HL-60/S4 treated with retinoic acid at 250 ng/mL for 4 days and 3 days (cell line): ENCODE data around the gene CPVL.

ENCODE experiments used
- in situ Hi-C: fragments of 300-500 bp; cut with MboI; formaldehyde crosslinking; loops from 2 replicates; pipeline ENCODE4 v1.7.0; 2022; ENCODE audit warnings: low sequenced_read_pairs

CPVL gene

DNA sequence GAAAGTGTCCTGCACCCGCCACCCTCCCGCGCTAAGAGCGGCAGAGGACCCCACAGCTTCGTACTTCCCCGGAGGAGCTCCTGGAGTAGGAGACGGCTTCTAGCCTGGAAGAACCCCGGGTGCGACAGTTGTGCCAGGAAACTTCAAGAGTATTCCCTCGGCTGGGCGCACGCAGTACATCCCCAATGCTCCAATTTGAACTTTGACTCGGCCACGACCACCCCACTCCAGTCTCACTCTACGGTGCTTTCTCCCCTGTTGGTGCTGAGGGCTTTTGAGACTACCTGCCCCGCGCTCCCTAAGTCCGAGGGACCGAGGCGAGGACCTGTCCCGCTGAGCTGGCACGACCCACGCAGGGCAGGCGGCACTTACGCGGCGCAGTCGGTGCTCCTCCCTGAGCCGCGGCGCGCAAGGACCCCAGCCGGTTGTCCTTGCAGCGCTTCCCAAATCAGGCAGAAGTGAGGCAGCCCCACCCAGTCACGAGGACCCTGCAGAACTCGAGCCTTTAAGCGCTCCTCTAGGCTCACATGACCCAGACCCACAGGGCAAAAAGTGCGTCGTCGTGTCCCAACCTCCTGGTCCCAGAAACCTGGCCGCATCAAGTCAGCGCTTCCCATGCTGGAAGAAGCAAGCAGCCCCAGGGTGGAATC, at the start of gene CPVL:
Gene CPVL, minus strand, starts transcription at position 481 of the 650 bp plus-strand sequence. CDS start 25,476 bp downstream, outside the sequence.
- in situ Hi-C loops, result no loop called here

DNA sequence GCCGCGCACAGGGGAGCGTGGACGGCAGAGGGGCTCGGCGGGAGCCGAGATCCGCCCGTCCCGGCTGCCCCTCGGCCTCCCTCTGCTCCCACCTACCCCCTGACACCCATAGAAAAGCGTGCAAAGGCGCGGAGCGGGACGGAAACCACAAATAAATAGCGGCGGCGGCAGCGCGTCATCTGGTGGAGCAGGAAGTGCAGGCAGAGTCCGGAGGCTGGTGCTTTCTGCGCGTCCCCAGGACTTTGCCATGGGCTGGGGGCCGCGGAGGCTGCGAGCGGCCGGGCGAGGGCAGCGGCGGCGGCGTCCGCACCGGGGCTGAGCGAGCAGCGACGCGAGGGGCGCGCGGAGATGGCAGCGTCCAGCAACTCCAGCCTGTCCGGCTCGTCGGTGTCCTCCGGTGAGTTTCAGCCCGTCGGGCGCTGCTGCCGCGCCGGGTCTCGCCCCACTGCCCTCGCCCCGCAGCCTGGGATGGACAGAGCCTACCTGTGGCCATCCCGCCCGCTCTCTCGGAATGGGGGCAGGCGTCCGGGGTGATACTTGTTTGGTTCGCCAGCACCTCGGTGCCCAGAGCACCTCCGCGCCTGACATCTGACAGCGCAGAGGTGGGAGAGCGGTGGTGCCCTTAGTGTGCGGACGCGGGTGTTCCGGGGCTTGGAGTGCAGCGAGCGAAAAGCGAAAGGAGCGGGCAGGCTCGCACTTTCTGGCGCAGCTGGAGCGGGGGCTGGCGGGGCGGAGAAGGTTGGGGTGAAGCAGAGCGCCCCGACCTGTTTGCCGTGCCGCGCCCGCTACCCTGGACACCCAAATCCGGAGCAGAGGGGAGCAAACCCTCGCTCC, 48.5 kb upstream of the CPVL start, which contains the start of gene CHN2:
Gene CHN2, plus strand, starts transcription at position 182 of the 834 bp plus-strand sequence.
- in situ Hi-C loops, result no loop called here

DNA sequence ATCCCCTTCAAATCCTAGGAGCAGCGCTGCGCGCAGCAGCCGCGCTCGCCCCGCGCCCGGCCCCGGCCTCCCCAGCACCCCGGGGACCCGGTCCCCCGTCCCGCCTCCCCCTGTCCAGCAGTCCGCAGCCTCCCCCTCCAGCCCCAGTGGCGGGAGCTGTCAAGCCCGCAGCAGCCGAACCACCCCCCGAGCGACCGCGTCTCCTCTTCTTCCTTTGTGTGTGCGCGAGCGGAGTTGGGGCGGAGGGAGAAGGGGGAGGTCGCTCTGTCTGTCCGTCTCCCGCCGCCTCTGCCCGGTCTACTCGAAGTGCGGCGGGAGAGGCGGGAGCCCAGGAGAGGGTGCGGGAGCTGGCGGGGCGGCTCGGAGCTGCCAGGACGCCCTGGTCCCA, 47.9 kb upstream of the CPVL start:
- in situ Hi-C loops, result no loop called here

DNA sequence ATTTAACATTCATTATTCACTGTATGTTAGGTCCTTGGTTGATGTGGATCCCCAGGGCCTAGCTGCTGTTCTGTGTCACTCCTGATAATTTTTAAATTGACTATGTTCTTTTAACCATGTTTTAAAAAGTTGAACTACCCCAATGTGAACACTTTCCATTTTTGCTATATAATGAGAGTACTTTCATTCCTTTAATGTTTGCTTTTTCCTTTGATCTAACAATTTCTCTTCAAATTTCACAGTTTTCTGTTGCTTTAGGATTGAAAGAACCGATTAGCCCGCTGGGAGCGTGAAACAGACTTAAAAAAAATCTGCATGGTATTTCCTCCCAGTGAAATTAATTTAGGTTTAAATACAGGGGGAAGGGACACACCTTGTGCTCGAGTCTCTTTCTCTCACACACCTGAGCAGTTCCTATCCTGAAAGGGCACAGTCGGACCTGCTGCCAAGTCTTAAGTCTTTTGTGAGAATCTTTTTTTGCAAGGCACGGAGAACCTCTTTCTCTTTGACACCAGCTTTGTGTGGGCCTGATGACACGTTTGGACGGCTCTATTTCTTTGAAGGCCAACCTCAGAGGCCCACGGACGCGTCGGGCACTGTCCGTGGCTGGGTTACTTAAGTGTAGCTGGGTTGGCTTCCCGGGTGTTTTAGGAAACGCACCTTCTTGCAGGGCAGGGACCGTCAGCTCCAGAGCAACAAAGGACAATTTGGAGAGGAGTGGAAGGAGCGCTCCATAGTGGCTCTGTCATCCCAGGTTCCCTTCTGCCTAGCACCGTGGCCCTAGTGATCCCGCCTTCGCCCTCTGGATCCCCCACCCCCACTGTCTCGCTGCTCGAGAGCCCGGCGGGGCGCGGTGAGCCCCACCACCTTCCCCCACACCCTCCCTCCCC, 47.2 kb upstream of the CPVL start:
- in situ Hi-C loops, result no loop called here

DNA sequence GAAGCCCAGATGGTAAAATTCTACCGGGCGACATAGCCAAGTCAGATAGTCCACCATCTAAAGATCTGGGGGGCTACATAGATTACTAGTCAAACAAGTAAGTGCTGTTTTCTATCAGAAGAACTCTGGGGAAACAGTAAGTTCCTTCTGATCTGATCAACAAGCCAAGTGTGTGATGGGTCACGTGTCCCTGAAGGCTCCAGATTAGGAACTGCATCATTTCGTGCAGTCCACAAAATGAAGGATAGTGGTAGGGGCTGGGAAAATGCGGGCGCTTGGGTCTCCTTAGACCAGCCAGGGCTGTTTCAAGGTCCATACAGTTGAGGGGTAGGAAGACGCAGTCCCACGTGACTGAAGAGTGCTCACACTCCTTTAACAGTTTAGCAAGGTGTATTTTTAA, 46.5 kb upstream of the CPVL start:
- in situ Hi-C loops, result no loop called here

DNA sequence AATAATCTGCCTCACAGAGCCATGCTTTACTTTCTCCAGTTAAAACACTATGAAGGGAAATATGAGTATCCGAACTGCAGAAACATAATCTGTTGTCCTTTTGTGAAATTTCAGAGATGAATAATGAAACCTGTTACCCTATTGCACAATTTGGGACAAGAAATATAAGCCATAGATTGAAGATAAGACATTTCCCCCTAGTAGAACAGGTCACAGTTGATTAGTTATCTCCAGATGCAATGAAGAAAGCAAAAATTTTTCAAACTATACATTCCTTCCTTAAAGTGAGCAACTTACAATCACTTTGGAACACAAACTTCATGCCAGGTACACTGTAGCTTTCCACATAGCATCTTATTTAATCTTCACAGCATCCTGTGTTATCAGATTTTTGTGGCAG, 46.0 kb upstream of the CPVL start:
- in situ Hi-C loops, result no loop called here

DNA sequence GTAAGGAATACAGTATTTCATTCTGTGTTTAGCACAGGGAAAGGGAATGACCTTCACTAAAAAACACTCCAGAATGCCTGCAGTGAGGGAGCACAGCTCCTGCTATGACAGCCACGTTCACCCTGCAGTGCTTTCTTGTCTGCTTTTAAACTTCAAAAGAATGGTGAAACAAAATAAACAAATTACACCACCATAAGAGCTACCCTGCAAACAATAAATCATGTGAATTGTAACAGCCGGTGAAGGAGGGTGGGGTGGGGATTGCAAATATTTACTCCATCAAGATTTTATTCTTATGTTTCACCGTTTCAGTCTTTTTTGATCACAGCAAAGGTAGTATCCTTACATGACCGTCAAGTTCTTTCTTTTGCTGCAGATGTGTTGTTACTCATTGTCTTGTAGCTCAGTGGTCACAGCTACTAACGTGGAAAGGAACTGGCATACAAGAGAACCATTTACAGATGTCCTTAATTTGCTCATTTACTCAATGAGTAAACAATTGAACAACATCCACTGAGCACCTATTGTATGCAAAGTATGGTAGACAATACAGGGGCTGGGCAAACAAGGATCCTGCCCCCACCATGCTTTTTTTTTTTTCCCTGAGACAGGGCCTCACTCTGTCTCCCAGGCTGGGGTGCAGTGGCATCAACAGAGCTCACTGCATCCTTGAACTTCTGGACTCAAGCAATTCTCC, 44.2 kb upstream of the CPVL start:
- in situ Hi-C loops, result no loop called here

DNA sequence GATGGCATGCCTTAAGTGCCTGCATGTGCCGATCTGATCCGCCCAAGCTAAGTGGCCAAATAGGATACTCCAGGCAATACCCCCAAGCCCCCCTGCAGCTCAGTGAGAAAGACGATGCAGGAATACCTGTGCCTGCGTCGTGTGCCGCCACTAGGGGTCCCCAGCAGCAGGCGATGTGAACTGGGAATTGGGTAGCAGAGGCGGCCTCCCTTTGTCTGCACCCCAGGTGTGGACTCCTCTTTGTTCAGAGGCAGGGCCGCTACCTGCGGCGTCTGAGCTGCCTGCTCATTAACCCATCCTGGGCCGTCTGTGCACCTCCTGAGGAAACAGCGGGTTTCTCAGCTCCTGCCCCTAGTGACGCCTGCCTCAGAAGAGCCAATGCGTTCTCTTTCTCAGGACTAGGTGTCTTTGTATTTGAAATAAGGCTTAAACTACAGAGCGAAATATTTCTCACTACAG, 43.4 kb upstream of the CPVL start:
- in situ Hi-C loops, result no loop called here

DNA sequence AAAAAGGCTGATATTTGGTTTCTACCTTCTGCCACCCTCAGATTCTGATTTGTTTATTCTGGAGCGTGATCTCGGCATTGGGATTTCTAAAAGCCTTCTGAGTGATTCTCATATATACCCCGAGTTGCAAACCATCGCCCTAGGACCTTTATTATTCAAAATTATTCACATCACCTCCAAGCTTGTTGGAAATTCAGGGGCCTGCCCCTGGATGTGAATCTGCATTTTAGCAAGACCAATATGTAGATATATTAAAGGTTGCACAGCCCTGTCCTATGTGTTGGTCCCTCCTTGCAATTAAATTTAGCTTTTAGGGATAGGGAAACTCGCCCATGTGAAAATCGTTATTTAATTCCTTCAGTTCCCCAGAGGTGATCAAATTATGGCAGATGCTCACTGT, 39.3 kb upstream of the CPVL start:
- in situ Hi-C loops, result no loop called here

DNA sequence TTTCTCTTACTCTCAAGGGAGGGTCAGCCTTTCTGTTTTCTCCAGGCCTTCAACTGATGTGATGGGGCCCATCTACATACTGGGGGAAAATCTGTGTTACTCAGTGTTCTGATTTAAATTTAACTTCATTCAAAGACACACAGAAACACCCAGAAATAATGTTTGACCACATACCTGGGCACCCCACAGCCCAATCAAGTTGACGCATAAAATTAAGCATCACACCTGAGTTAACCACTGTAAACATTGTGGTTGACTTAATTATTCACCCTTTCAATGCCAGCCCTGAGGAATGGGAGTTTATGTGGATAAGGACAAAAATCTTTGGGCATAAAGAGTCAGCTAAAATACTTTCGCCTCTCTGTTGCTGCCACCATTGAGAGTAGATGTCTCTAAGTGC, 38.3 kb upstream of the CPVL start:
- in situ Hi-C loops, result no loop called here

DNA sequence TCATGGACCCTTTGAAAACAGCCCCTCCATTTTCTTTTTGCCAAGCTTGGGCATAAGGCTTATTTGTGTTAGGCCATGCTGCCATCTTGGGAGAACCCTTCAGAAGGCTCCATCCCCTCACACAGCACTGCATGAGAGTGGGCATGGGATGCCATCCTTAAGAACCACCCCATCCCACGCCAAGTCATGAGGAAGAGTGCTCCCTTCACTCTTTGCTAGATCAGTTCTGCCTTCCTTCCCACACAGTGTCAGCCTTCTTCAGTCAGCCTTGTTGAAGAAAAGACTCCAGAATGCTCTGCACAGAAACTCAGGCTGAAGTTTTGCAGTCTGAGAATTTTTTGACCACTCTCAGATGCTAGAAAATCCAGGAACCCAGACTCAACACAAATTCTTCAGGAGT, 32.8 kb upstream of the CPVL start:
- in situ Hi-C loops, result no loop called here

DNA sequence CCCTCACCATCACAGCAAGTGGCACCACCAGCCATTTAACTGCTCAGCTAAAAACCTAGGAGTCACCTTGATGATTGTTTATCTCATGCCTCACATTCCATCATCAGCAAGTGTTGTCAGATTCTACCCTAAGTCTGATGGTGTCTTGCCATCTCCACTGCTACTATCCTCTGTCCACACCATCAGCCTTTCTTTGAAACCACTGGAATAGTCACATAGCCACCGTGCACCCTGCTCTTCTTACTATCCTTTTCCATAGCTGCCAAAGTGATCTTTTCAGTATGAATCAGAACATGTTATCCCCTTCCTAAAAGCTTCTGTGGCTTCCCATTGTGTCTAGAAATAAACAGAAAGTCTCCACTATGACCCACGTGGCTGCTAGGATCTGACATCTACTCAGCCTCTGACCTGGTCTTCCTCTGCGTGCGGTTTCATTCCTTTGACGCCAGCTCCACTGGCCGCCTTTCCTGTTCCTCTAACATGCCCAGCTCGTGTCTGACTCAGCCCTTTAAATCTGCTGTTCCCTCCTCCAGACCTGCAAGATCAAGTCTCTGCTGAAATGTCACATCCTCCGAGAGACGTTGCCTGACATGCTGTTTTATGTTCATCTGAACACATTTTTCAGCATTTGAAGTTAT, 31.7 kb upstream of the CPVL start:
- in situ Hi-C loops, result no loop called here

DNA sequence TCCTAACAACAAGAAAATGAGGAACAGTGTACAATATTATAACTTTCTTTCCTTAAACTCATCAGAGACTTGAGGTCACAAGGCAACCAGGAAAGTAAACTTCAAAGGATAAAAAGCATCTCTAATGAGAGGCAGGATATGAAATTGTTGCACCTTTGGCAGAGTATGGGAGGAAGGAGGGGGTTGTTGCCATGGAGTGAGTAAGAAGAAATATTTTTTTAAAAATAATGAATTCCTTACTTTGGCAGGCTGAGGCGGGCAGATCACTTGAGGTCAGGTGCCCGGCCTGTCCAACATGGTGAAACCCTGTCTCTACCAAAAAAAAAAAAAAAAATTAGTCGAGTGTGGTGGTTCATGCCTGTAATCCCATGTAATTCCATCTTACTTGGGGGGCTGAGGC, 27.1 kb upstream of the CPVL start:
- in situ Hi-C loops, result no loop called here

DNA sequence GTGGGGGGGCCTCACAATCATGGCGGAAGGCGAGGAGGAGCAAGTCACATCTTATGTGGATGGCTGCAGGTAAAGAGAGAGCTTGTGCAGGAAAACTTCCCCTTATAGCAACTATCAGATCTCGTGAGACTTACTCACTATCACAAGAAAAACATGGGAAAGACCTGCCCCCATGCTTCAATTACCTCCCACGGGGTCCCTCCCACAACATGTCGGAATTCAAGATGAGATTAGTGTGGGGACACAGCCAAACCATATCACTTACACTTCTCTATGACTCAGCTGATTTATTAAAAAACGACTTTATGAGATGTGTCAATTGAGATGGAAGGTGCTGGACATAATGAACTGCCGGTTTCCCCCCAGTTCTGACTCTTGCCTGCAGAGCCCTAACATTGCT, 24.4 kb upstream of the CPVL start:
- in situ Hi-C loops, result no loop called here

DNA sequence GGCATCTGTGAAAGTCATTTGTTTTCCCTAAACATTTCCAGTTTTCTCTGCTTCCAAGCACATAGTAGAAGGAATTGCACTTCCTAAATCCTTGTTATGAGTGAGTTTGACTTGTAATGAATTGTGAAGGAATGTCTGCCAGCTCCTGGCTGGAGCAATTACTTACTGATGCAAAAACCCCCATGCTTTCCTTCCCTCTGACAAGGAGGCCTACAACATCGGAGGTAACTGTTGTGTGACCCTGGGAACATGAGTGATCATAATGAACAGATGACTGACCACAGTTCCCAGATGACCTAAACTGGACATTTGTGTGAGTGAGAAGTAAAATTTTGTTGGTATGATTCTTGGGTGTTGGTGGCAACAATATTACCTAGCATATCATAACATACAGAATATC, 21.4 kb upstream of the CPVL start:
- in situ Hi-C loops, result no loop called here

DNA sequence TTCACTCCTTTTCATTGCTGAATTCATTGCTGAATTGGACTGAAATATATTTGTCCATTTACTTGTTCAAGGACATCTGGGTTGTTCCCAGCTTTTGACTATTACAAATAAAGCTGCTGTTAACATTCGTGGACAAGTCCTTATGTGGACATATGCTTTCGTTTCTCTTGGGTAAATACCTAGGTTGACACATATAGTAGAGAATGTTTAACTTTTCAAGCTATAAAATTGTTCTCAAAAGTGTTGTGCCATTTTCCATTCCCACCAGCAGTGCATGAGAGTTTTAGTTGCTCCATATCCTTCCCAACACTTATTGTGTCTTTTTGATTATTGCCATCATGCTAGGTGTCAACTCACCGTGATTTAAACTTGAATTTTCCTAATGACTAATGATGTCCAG, 17.5 kb upstream of the CPVL start:
- in situ Hi-C loops, result no loop called here

DNA sequence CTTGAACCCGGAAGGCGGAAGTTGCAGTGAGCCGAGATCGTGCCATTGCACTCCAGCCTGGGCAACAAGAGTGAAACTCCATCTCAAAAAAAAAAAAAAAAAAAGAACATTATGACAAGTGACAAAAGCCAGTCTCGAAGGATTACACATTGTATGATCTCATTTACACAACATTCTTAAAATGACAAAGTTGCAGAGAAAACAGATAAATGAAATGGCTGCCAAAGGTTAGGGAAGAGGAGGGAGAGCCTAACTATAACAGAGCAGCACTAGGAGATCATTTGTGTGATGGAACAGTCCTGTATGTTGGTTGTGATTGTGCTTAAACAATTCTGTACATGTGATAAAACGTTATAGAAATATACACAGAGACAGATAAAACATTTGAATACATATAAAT, 16.2 kb upstream of the CPVL start:
- in situ Hi-C loops, result no loop called here

DNA sequence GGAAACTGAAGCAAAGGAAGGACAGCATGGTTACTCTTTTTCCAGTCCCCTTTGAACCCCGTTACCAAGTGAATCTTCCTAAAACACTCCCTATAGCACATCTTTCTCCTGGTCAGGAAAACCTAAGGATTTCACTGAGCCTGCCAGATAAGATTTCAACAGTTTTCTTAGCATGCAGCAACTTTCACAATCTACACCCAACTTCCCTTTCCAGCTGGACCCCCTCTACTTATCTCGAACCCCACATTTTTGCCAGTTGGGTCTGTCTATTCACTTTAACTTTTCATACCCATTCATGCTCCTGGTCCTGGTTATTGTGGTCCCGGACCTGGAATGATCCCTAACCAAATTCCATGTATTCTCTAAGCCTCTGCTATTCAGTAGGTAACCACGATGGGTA, 14.9 kb upstream of the CPVL start:
- in situ Hi-C loops, result no loop called here

DNA sequence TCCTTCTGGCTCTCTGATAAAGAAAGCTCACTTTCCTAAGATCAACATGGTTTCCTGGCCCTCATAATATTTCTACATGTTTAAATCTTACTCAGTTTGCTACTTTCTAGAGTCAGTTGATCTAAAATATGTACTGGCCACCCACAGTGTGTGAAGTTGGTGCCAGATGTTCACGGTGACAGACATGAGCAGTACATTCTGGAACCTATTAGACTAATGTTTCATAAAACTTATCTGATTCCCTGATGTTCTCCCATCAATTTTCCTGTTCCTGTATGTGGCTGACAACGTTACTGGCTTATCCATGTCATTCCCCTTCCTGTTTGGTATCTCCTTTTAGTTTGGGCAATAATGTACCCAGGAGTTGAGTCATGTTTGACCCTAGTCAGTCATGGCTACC, 13.7 kb upstream of the CPVL start:
- in situ Hi-C loops, result no loop called here

DNA sequence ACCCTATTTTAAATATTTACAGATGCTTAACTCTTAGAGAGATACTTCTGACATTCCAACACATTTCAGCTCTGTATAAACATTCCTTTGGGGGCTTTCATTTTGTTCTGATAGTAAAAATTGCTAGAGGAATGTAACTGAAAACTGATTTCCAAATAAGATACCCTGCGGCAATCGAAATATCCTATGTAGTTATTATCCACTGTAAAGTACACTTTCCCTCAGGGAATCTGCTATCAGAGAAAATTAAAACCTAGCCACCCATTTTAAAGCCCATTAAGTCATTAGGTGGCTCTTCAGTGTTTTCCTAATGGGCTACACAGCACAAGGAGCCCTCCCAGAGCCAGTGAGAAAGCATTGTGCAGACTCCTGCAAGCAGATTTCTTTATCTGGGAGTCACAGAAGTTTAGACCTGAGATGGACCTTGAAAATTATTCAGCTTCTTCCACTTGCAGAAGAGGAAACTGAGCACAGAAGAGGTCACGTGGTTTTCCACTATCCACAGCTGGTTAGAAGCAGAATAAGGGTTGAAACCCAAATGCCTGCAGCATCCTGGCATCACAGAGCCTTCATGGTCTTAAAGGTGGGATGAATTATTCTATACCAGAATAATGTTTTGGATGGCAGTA, 12.6 kb upstream of the CPVL start:
- in situ Hi-C loops, result no loop called here
